Liver (tissue), 9 donors: ENCODE measurements around the gene CCDC195. TPM values are rescaled to one million over a fixed set of nuclear protein-coding genes. Genes with fewer than 3 reads are reported as not detected.
A peak's percentile ranks its signal among the peaks of the same experiment; 100 is the strongest.

Experiments used
- DNase-seq: peaks from one replicate; pipeline ENCODE4 v3.0.0-alpha.2; 2017; ENCODE audit warnings: low spot score
- H3K27ac ChIP-seq, 2 donors: one replicate each; pipeline ENCODE4 v1.7.0; 2013; ENCODE audit warnings: inconsistent platforms in 2 of 2, low read length in 2 of 2, control low read depth in 1 of 2, low read depth in 1 of 2, mild to moderate bottlenecking in 1 of 2
- H3K27me3 ChIP-seq, 4 donors: one replicate each; pipeline versions ENCODE4 v1.6.1 to v1.7.0; 2013; ENCODE audit warnings: low read length in 3 of 4, inconsistent platforms in 1 of 4, mild to moderate bottlenecking in 1 of 4, moderate library complexity in 1 of 4; ENCODE audit not compliant: control insufficient read depth in 4 of 4, insufficient read depth in 4 of 4
- H3K36me3 ChIP-seq, 4 donors: one replicate each; pipeline versions ENCODE4 v1.6.1 to v1.7.0; 2013; ENCODE audit warnings: low read length in 3 of 4, mild to moderate bottlenecking in 3 of 4, low read depth in 1 of 4, moderate library complexity in 1 of 4; ENCODE audit not compliant: control insufficient read depth in 4 of 4, insufficient read depth in 3 of 4
- H3K4me1 ChIP-seq, 4 donors: one replicate each; pipeline versions ENCODE4 v1.6.1 to v1.7.0; 2013; ENCODE audit warnings: low read length in 3 of 4, mild to moderate bottlenecking in 3 of 4, moderate library complexity in 1 of 4; ENCODE audit not compliant: control insufficient read depth in 4 of 4, insufficient read depth in 4 of 4
- H3K4me3 ChIP-seq, 3 donors: one replicate each; pipeline versions ENCODE4 v1.6.1 to v1.7.0; 2013; ENCODE audit warnings: low read length in 3 of 3, control low read depth in 1 of 3, low read depth in 1 of 3, mild to moderate bottlenecking in 1 of 3
- H3K9ac ChIP-seq, 2 donors: one replicate each; pipeline ENCODE4 v1.7.0; 2013; ENCODE audit warnings: low read length in 2 of 2, mild to moderate bottlenecking in 2 of 2, moderate library complexity in 2 of 2, control low read depth in 1 of 2, low read depth in 1 of 2
- H3K9me3 ChIP-seq, 4 donors: one replicate each; pipeline versions ENCODE4 v1.6.1 to v1.7.0; 2013; ENCODE audit warnings: low read length in 3 of 4; ENCODE audit not compliant: control insufficient read depth in 4 of 4
- CTCF ChIP-seq: fragments of 150-350 bp; IDR thresholded peaks from 2 replicates; pipeline ENCODE4 v1.5.1; 2017; ENCODE audit warnings: improper control_type of control experiment, low read depth, low read length; ENCODE audit not compliant: missing input control
- EGR1 ChIP-seq, 2 donors: IDR thresholded peaks; 2 replicates each; pipeline ENCODE4 v1.6.1; 2016 to 2018; ENCODE audit warnings: antibody characterized with exemption in 2 of 2, low read depth in 2 of 2
- FOXA2 ChIP-seq: IDR thresholded peaks from 2 replicates; pipeline ENCODE4 v1.6.1; 2016; ENCODE audit warnings: antibody characterized with exemption
- GABPA ChIP-seq, 2 donors: IDR thresholded peaks in 1 of 2; conservative IDR thresholded peaks in 1 of 2; 2 replicates each; pipeline ENCODE4 v1.6.1; 2016; ENCODE audit warnings: antibody characterized with exemption in 2 of 2, mild to moderate bottlenecking in 1 of 2, moderate library complexity in 1 of 2
- HNF4G ChIP-seq: IDR thresholded peaks from 2 replicates; pipeline ENCODE4 v1.6.1; 2016; ENCODE audit warnings: antibody characterized with exemption
- NR2F2 ChIP-seq: IDR thresholded peaks from 2 replicates; pipeline ENCODE4 v1.6.1; 2016; ENCODE audit warnings: antibody characterized with exemption
- RAD21 ChIP-seq, 2 donors: IDR thresholded peaks; 2 replicates each; pipeline ENCODE4 v1.6.1; 2016; ENCODE audit warnings: antibody characterized with exemption in 2 of 2, mild to moderate bottlenecking in 2 of 2
- RXRA ChIP-seq, 2 donors: IDR thresholded peaks; 2 replicates each; pipeline ENCODE4 v1.6.1; 2017 to 2018; ENCODE audit warnings: antibody characterized with exemption in 2 of 2, mild to moderate bottlenecking in 1 of 2
- SP1 ChIP-seq: IDR thresholded peaks from 2 replicates; pipeline ENCODE4 v1.6.1; 2018; ENCODE audit warnings: antibody characterized with exemption, mild to moderate bottlenecking
- TAF1 ChIP-seq: conservative IDR thresholded peaks from 2 replicates; pipeline ENCODE4 v1.6.1; 2016; ENCODE audit warnings: antibody characterized with exemption, mild to moderate bottlenecking
- WGBS: extraction: QIAGEN DNeasy Blood & Tissue Kit; methylation state at CpG from one replicate; pipeline ENCODE4 v1.1.7; 2013; 5-methylcytosine and 5-hydroxymethylcytosine counted together
- polyA plus RNA-seq, 2 donors: library from polyadenylated mRNA; stranded (reverse) in 1 of 2; unstranded in 1 of 2; fragments of 200-250 nt in 1 of 2; fragments of >200 nt in 1 of 2; fragmentation: Nextera tagmentation in 1 of 2; extraction: Ambion mirVana in 1 of 2; gene quantifications; one replicate each; pipeline versions ENCODE4 v1.2.1 to v1.2.3, GENCODE V29; 2013 to 2015
- total RNA-seq, 2 donors: library from RNA; depleted of rRNA; stranded (reverse); fragments of >200 nt; gene quantifications; one replicate each; pipeline ENCODE4 v1.2.3, GENCODE V29; 2014
- TF ChIP-seq, protein P1 (sequence below): IDR thresholded peaks from 2 replicates; pipeline ENCODE4 v1.6.1; 2016; ENCODE audit warnings: antibody characterized with exemption
- TF ChIP-seq, protein P2 (sequence below): IDR thresholded peaks from 2 replicates; pipeline ENCODE4 v1.6.1; 2016; ENCODE audit warnings: antibody characterized with exemption
- TF ChIP-seq, protein P3 (sequence below): IDR thresholded peaks from 2 replicates; pipeline ENCODE4 v1.6.1; 2016; ENCODE audit warnings: antibody characterized with exemption, mild to moderate bottlenecking
- donor health status: healthy.
- donor health status: healthy.
- donor health status: healthy.
- donor health status: healthy.
- donor health status: healthy.

The CCDC195 gene
- total and polyA plus RNA-seq, 4 donors: not detected

GRCh38 chr2:224751996-224752698 lies 36.0 kb upstream of the CCDC195 start:
- TF ChIP-seq RAD21 (IDR thresholded peaks at IDR 0.05) (no peak), SP1 (no peak), GABPA (IDR thresholded peaks at IDR 0.05 in 1 of 2, conservative IDR thresholded peaks at IDR 0.05 in 1 of 2) (no peak), TAF1 (no peak), NR2F2 (no peak), RXRA (IDR thresholded peaks at IDR 0.05) (no peak), HNF4G (no peak)
- 75% methylated on average over 5 of the region's 5 CpGs for WGBS

GRCh38 chr2:224749136-224749535 lies 33.0 kb upstream of the CCDC195 start:
- WGBS: 42% methylated on average over 1 of the region's 1 CpG
- TF ChIP-seq, protein P1, sequence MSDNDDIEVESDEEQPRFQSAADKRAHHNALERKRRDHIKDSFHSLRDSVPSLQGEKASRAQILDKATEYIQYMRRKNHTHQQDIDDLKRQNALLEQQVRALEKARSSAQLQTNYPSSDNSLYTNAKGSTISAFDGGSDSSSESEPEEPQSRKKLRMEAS: no peak
- no peak for TF ChIP-seq FOXA2
- peak; percentile 63 to 73 for TF ChIP-seq RAD21 (IDR thresholded peaks at IDR 0.05)
- peak; percentile 29 for TF ChIP-seq CTCF

More at GRCh38 chr2:224751996-224752698, 36.0 kb upstream of the CCDC195 start:
- DNase-seq: no peak
- Histone ChIP-seq H3K9ac (no peak overlapping the region), H3K27ac (no peak overlapping the region), H3K4me3 (no peak overlapping the region), H3K9me3 (no peaks in the 10 kb centered on the region), H3K27me3 (no peaks in the 10 kb centered on the region), H3K36me3 (no peaks in the 10 kb centered on the region), H3K4me1 (no peaks in the 10 kb centered on the region)

GRCh38 chr2:224747765-224748164 lies 31.6 kb upstream of the CCDC195 start:
- no peaks in the 10 kb centered on the region for H3K9me3 ChIP-seq
- H3K9ac ChIP-seq: no peak overlapping the region
- H3K27me3 ChIP-seq: no peaks in the 10 kb centered on the region
- no peak for DNase-seq
- no peak overlapping the region for H3K4me3 ChIP-seq
- 84% methylated on average over 4 of the region's 4 CpGs for WGBS
- TF ChIP-seq RAD21 (IDR thresholded peaks at IDR 0.05): no peak
- no peak for TF ChIP-seq TAF1
- TF ChIP-seq HNF4G: no peak
- TF ChIP-seq EGR1 (IDR thresholded peaks at IDR 0.05; ENCODE audit: low read depth in 2 of 2): no peak
- no peaks in the 10 kb centered on the region for H3K36me3 ChIP-seq
- H3K4me1 ChIP-seq: no peaks in the 10 kb centered on the region
- no peak overlapping the region for H3K27ac ChIP-seq

More at GRCh38 chr2:224749136-224749535, 33.0 kb upstream of the CCDC195 start:
- Histone ChIP-seq H3K36me3 (no peaks in the 10 kb centered on the region), H3K27me3 (no peaks in the 10 kb centered on the region), H3K27ac (no peak overlapping the region), H3K4me1 (no peaks in the 10 kb centered on the region), H3K4me3 (no peak overlapping the region), H3K9ac (no peak overlapping the region), H3K9me3 (no peaks in the 10 kb centered on the region)
- no peak for DNase-seq

- no peak for DNase-seq
- Histone ChIP-seq H3K4me1 (no peaks in the 10 kb centered on the region), H3K4me3 (peak overlapping the region in 1 of 3 donors; percentile 18), H3K9ac (no peak overlapping the region), H3K27ac (no peak overlapping the region), H3K27me3 (no peaks in the 10 kb centered on the region), H3K9me3 (peaks cover 3 to 7% (median 5%) of the 10 kb centered on the region in 4 donors), H3K36me3 (no peaks in the 10 kb centered on the region)
- WGBS: 82% methylated on average over 1 of the region's 1 CpG
- TF ChIP-seq, protein P2, sequence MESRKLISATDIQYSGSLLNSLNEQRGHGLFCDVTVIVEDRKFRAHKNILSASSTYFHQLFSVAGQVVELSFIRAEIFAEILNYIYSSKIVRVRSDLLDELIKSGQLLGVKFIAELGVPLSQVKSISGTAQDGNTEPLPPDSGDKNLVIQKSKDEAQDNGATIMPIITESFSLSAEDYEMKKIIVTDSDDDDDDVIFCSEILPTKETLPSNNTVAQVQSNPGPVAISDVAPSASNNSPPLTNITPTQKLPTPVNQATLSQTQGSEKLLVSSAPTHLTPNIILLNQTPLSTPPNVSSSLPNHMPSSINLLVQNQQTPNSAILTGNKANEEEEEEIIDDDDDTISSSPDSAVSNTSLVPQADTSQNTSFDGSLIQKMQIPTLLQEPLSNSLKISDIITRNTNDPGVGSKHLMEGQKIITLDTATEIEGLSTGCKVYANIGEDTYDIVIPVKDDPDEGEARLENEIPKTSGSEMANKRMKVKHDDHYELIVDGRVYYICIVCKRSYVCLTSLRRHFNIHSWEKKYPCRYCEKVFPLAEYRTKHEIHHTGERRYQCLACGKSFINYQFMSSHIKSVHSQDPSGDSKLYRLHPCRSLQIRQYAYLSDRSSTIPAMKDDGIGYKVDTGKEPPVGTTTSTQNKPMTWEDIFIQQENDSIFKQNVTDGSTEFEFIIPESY: no peak
- TF ChIP-seq FOXA2 (no peak), HNF4G (no peak), TAF1 (no peak), RAD21 (IDR thresholded peaks at IDR 0.05) (no peak)
- TF ChIP-seq, protein P3, sequence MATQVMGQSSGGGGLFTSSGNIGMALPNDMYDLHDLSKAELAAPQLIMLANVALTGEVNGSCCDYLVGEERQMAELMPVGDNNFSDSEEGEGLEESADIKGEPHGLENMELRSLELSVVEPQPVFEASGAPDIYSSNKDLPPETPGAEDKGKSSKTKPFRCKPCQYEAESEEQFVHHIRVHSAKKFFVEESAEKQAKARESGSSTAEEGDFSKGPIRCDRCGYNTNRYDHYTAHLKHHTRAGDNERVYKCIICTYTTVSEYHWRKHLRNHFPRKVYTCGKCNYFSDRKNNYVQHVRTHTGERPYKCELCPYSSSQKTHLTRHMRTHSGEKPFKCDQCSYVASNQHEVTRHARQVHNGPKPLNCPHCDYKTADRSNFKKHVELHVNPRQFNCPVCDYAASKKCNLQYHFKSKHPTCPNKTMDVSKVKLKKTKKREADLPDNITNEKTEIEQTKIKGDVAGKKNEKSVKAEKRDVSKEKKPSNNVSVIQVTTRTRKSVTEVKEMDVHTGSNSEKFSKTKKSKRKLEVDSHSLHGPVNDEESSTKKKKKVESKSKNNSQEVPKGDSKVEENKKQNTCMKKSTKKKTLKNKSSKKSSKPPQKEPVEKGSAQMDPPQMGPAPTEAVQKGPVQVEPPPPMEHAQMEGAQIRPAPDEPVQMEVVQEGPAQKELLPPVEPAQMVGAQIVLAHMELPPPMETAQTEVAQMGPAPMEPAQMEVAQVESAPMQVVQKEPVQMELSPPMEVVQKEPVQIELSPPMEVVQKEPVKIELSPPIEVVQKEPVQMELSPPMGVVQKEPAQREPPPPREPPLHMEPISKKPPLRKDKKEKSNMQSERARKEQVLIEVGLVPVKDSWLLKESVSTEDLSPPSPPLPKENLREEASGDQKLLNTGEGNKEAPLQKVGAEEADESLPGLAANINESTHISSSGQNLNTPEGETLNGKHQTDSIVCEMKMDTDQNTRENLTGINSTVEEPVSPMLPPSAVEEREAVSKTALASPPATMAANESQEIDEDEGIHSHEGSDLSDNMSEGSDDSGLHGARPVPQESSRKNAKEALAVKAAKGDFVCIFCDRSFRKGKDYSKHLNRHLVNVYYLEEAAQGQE: no peak
Observed at GRCh38 chr2:224736227-224736626, 20.1 kb upstream of the CCDC195 start.
